Body of pancreas (tissue), 4 donors: ENCODE data around the gene NOVA2. TPM values are rescaled to one million over a fixed set of nuclear protein-coding genes. Genes with fewer than 3 reads are reported as not detected.

ENCODE experiments used
- ATAC-seq: fragments of 150-250 bp; one replicate; pipeline ENCODE4 v1.9.1; 2016
- DNase-seq, 4 donors: peaks; one replicate each; pipeline ENCODE4 v3.0.0-alpha.2; 2019
- H3K27ac ChIP-seq, 4 donors: fragments of 200-600 bp; sonication (generic); 1 replicate in 3 of 4; 2 replicates in 1 of 4; pipeline versions ENCODE4 v1.5.1 to v1.6.1; 2016 to 2019; ENCODE audit warnings: mild to moderate bottlenecking in 1 of 4, mixed read lengths in 1 of 4, moderate library complexity in 1 of 4
- H3K27me3 ChIP-seq, 2 donors: fragments of 200-600 bp; sonication (generic); one replicate each; pipeline ENCODE4 v1.6.0; 2016; ENCODE audit warnings: mild to moderate bottlenecking in 1 of 2
- H3K36me3 ChIP-seq, 2 donors: fragments of 200-600 bp; sonication (generic); replicated peaks in 1 of 2; 2 replicates each; pipeline ENCODE4 v1.5.1; 2016; ENCODE audit warnings: low read depth in 2 of 2; ENCODE audit not compliant: insufficient read depth in 1 of 2
- H3K4me1 ChIP-seq: fragments of 200-600 bp; sonication (generic); one replicate; pipeline ENCODE4 v1.6.0; 2016
- H3K4me3 ChIP-seq, 2 donors: fragments of 200-600 bp; sonication (generic); 1 replicate in 1 of 2; 2 replicates in 1 of 2; pipeline ENCODE4 v1.5.1; 2016 to 2019
- H3K9me3 ChIP-seq, 3 donors: fragments of 200-600 bp; sonication (generic); 1 replicate in 2 of 3; 2 replicates in 1 of 3; pipeline ENCODE4 v1.5.1; 2016
- CTCF ChIP-seq, 7 experiments: fragments of 450-650 bp in 4 of 7; fragments of 200-600 bp in 3 of 7; sonication (generic) in 3 of 7; IDR thresholded peaks; one replicate each; pipeline ENCODE4 v1.5.1; 2016 to 2019; ENCODE audit warnings: antibody characterized with exemption in 7 of 7
- POLR2A ChIP-seq, 3 donors: fragments of 450-650 bp; IDR thresholded peaks; one replicate each; pipeline ENCODE4 v1.6.1; 2016; ENCODE audit warnings: antibody characterized with exemption in 3 of 3, mild to moderate bottlenecking in 2 of 3
- WGBS, 2 donors: methylation state at CpG; one replicate each; pipeline ENCODE4 v1.1.5; 2017; 5-methylcytosine and 5-hydroxymethylcytosine counted together
- intact Hi-C: fragments of 100-400 bp; cut with DNase I; formaldehyde crosslinking; loops from one replicate; pipeline ENCODE4 v1.15.1; 2023
- total RNA-seq, 2 donors: library from RNA; depleted of rRNA; stranded (reverse); fragments of >200 nt; gene quantifications; one replicate each; pipeline ENCODE4 v1.1.0, GENCODE V29; 2016

The NOVA2 gene
- total RNA-seq, 2 donors from 2014 or later: 1.3 to 1.6 TPM

- no peaks in the 10 kb centered on the region for H3K27me3 ChIP-seq
Observed at GRCh38 chr19:45975306-45976070, 1.8 kb upstream of the NOVA2 start.

GRCh38 chr19:45972947-45973540 is 621 bp downstream of the NOVA2 start:
- ATAC-seq (no peak), DNase-seq (no peak)
- WGBS, 2 donors: 5 to 10% methylated on average over 4 to 8 of the region's 54 CpGs
- no peak overlapping the region for H3K4me3 ChIP-seq
- intact Hi-C loops: no loop called here
- H3K9me3 ChIP-seq: no peaks in the 10 kb centered on the region
- no peak overlapping the region for H3K27ac ChIP-seq
- H3K27me3 ChIP-seq: no peaks in the 10 kb centered on the region
- peaks cover 7% of the 10 kb centered on the region for H3K4me1 ChIP-seq
- TF ChIP-seq POLR2A (IDR thresholded peaks at IDR 0.05) (no peak), CTCF (IDR thresholded peaks at IDR 0.05) (no peak)
- H3K36me3 ChIP-seq: no peaks in the 10 kb centered on the region

More at GRCh38 chr19:45975306-45976070, 1.8 kb upstream of the NOVA2 start:
- no peak overlapping the region for H3K27ac ChIP-seq
- H3K4me1 ChIP-seq: peaks cover 7% of the 10 kb centered on the region
- DNase-seq (no peak), ATAC-seq (no peak)
- TF ChIP-seq CTCF (IDR thresholded peaks at IDR 0.05) (no peak), POLR2A (IDR thresholded peaks at IDR 0.05) (no peak)
- WGBS, 2 donors: 59 to 67% methylated on average over 9 to 11 of the region's 11 CpGs
- intact Hi-C loops: no loop called here
- H3K4me3 ChIP-seq: no peak overlapping the region
- no peaks in the 10 kb centered on the region for H3K36me3 ChIP-seq
- no peaks in the 10 kb centered on the region for H3K9me3 ChIP-seq

- H3K4me1 ChIP-seq: peaks cover 7% of the 10 kb centered on the region
- H3K27me3 ChIP-seq: no peaks in the 10 kb centered on the region
- TF ChIP-seq POLR2A (IDR thresholded peaks at IDR 0.05): no peak
- TF ChIP-seq CTCF (IDR thresholded peaks at IDR 0.05): no peak
- no peaks in the 10 kb centered on the region for H3K9me3 ChIP-seq
- intact Hi-C loops: no loop called here
- no peak overlapping the region for H3K27ac ChIP-seq
- WGBS, 2 donors: 12 to 14% methylated on average over 17 to 18 of the region's 18 CpGs
- DNase-seq (no peak), ATAC-seq (no peak)
- H3K36me3 ChIP-seq: no peaks in the 10 kb centered on the region
- H3K4me3 ChIP-seq: no peak overlapping the region
Observed at GRCh38 chr19:45972081-45972946, 1.4 kb downstream of the NOVA2 start.

- DNase-seq (no peak), ATAC-seq (no peak)
- WGBS, 2 donors: 6 to 10% methylated on average over 9 to 11 of the region's 11 CpGs
- intact Hi-C loops: no loop called here
- Histone ChIP-seq H3K4me1 (peaks cover 7% of the 10 kb centered on the region), H3K4me3 (no peak overlapping the region), H3K9me3 (no peaks in the 10 kb centered on the region), H3K36me3 (no peaks in the 10 kb centered on the region), H3K27ac (no peak overlapping the region), H3K27me3 (no peaks in the 10 kb centered on the region)
- no peak for TF ChIP-seq POLR2A (IDR thresholded peaks at IDR 0.05)
- TF ChIP-seq CTCF (IDR thresholded peaks at IDR 0.05): no peak
Observed at GRCh38 chr19:45971260-45971902, 2.3 kb downstream of the NOVA2 start.
